Head of caudate nucleus (tissue), 42 donors: ENCODE results near the gene IMMP2L.

ENCODE experiments used
- DNase-seq, 42 donors: peaks; one replicate each; pipeline versions ENCODE4 v3.0.0 to v3.0.0-alpha.2; 2020 to 2021; ENCODE audit warnings: mixed read lengths in 7 of 42
- intact Hi-C: fragments of 100-400 bp; cut with DNase I; formaldehyde crosslinking; loops from one replicate; pipeline ENCODE4 v1.15.0; 2022

IMMP2L gene

GRCh38 chr7:111560773-111561653 is 1.3 kb downstream of the IMMP2L start:
- peak in 1 of 42 donors; percentile 10 for DNase-seq
- intact Hi-C loops = loop anchor here (5.0 kb wide), 1 partner anchor 171 kb away; no protein-coding TSS in a partner anchor

- intact Hi-C loops = no loop called here
- no peak for DNase-seq
Observed at GRCh38 chr7:111558991-111559390, 3.3 kb downstream of the IMMP2L start.

- intact Hi-C loops = no loop called here
Observed at GRCh38 chr7:111556977-111557376, 5.3 kb downstream of the IMMP2L start.

GRCh38 chr7:111554086-111554485 is 8.2 kb downstream of the IMMP2L start:
- intact Hi-C loops = no loop called here
- no peak for DNase-seq

More at GRCh38 chr7:111556977-111557376, 5.3 kb downstream of the IMMP2L start:
- no peak for DNase-seq

GRCh38 chr7:111541067-111541466 is 21.2 kb downstream of the IMMP2L start:
- no peak for DNase-seq
- intact Hi-C loops = no loop called here

GRCh38 chr7:111540199-111540815 is 22.0 kb downstream of the IMMP2L start:
- intact Hi-C loops = no loop called here
- no peak for DNase-seq

- DNase-seq = no peak
- intact Hi-C loops = no loop called here
Observed at GRCh38 chr7:111537134-111537533, 25.2 kb downstream of the IMMP2L start.

GRCh38 chr7:111535142-111535870 is 27.0 kb downstream of the IMMP2L start:
- no peak for DNase-seq
- intact Hi-C loops = no loop called here

- peak in 1 of 42 donors; percentile 17 for DNase-seq
- intact Hi-C loops = no loop called here
Observed at GRCh38 chr7:111532625-111533024, 29.7 kb downstream of the IMMP2L start.

GRCh38 chr7:111531993-111532392 is 30.3 kb downstream of the IMMP2L start:
- intact Hi-C loops = no loop called here
- DNase-seq = no peak

GRCh38 chr7:111530356-111530668 is 32.0 kb downstream of the IMMP2L start:
- intact Hi-C loops = no loop called here
- DNase-seq = no peak

- DNase-seq = no peak
- intact Hi-C loops = no loop called here
Observed at GRCh38 chr7:111529507-111530355, 32.6 kb downstream of the IMMP2L start.

- intact Hi-C loops = no loop called here
- no peak for DNase-seq
Observed at GRCh38 chr7:111528331-111528730, 34.0 kb downstream of the IMMP2L start.

GRCh38 chr7:111527545-111527944 is 34.7 kb downstream of the IMMP2L start:
- DNase-seq = no peak
- intact Hi-C loops = no loop called here

- intact Hi-C loops = no loop called here
- no peak for DNase-seq
Observed at GRCh38 chr7:111525100-111525499, 37.2 kb downstream of the IMMP2L start.

- intact Hi-C loops = no loop called here
- DNase-seq = no peak
Observed at GRCh38 chr7:111521660-111522059, 40.6 kb downstream of the IMMP2L start.

GRCh38 chr7:111518264-111518663 is 44.0 kb downstream of the IMMP2L start:
- intact Hi-C loops = no loop called here
- no peak for DNase-seq

GRCh38 chr7:111517549-111517951 is 44.7 kb downstream of the IMMP2L start:
- no peak for DNase-seq
- intact Hi-C loops = no loop called here

GRCh38 chr7:111516612-111517011 is 45.7 kb downstream of the IMMP2L start:
- DNase-seq = no peak
- intact Hi-C loops = no loop called here
